ENCODE data around the gene NLGN2. TPM values are rescaled to one million over a fixed set of nuclear protein-coding genes. Genes with fewer than 3 reads are reported as not detected.
A peak's percentile ranks its signal among the peaks of the same experiment; 100 is the strongest.

Gene NLGN2
- total and polyA plus RNA-seq, 4 donors = 21.5 to 210 (median 111) TPM

DNA sequence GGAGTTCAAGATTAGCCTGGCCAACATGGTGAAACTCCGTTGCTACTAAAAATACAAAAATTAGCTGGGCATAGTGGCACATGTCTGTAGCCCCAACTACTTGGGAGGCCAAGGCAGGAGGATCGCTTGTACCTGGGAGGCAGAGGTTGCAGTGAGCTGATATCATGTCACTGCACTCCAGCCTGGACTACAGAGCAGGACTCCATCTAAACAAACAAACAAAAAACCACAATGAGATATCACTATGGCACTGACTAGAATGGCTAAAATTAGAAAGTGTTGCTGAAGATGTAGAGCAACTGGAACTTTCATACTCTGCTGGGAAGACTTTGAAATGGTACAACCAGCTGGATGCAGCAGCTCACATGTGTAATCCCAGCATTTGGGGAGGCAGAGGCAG is 33.3 kb upstream of the NLGN2 start:
- Histone ChIP-seq H3K9me3 (ENCODE audit: control insufficient read depth, insufficient read depth, low read length) (no peaks in the 10 kb centered on the region), H3K27ac (ENCODE audit: low read depth, low read length) (no peak overlapping the region), H3K27me3 (ENCODE audit: control insufficient read depth, insufficient read depth, low read length) (peaks cover 6% of the 10 kb centered on the region), H3K4me1 (ENCODE audit: control insufficient read depth, insufficient read depth, low read length) (no peaks in the 10 kb centered on the region), H3K4me3 (ENCODE audit: low read depth, low read length) (no peak overlapping the region), H3K36me3 (ENCODE audit: control insufficient read depth, insufficient read depth, low read length) (no peaks in the 10 kb centered on the region)
- 94% methylated on average over 2 of the region's 2 CpGs for WGBS (ENCODE audit: insufficient coverage)
- no peak for DNase-seq (ENCODE audit: low read depth in 4 of 6, low spot score in 6 of 6)

DNA sequence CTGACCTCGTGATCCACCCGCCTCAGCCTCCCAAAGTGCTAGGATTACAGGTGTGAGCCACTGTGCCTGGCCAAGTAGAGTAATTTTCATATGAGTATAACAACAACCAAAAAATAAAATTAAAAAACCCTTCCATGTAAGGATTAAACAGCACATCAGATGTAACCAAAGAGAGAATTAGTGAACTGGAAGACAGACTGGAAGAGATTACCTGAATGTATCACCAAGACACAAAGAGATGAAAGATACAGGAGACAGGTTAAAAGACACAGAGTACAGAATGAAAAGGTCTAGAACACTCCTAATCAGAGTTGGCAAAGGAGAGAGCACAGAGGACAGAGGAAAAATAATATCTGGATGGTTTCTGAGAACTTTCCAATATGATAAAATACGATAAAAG is 28.5 kb upstream of the NLGN2 start:
- Histone ChIP-seq H3K9me3 (ENCODE audit: control insufficient read depth, insufficient read depth, low read length) (no peaks in the 10 kb centered on the region), H3K36me3 (ENCODE audit: control insufficient read depth, insufficient read depth, low read length) (peaks cover 2% of the 10 kb centered on the region), H3K27ac (ENCODE audit: low read depth, low read length) (no peak overlapping the region), H3K4me3 (ENCODE audit: low read depth, low read length) (no peak overlapping the region), H3K27me3 (ENCODE audit: control insufficient read depth, insufficient read depth, low read length) (peaks cover 48% of the 10 kb centered on the region), H3K4me1 (ENCODE audit: control insufficient read depth, insufficient read depth, low read length) (peaks cover 29% of the 10 kb centered on the region)
- no CpG with 5 or more reads among the region's 3 CpGs for WGBS (ENCODE audit: insufficient coverage)
- no peak for DNase-seq (ENCODE audit: low read depth in 4 of 6, low spot score in 6 of 6)

DNA sequence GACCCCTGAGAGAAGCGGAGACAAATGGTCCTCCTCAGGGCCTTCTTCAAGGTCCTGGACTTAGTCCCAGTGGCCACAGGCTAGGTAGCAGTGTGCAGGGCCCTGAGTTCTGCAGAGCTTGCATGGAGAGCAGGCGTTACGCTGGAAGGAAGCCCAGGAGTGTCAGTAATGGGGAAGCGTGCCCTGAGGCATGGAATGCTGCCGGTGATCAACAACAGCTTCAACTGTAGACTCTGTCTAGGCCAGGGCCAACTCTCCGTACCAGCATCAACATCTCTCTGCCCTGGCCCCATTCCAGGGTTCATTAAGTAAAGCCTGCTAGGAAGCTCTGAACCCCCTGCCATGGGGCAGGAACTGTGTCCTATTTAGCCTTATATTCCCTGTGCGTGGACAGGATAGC is 27.3 kb upstream of the NLGN2 start:
- Histone ChIP-seq H3K9me3 (ENCODE audit: control insufficient read depth, insufficient read depth, low read length) (no peaks in the 10 kb centered on the region), H3K4me3 (ENCODE audit: low read depth, low read length) (no peak overlapping the region), H3K27me3 (ENCODE audit: control insufficient read depth, insufficient read depth, low read length) (peaks cover 55% of the 10 kb centered on the region), H3K36me3 (ENCODE audit: control insufficient read depth, insufficient read depth, low read length) (peaks cover 2% of the 10 kb centered on the region), H3K27ac (ENCODE audit: low read depth, low read length) (no peak overlapping the region), H3K4me1 (ENCODE audit: control insufficient read depth, insufficient read depth, low read length) (peaks cover 36% of the 10 kb centered on the region)
- WGBS (ENCODE audit: insufficient coverage) = 42% methylated on average over 7 of the region's 7 CpGs
- peak in 2 of 6 donors; percentile 53 to 80 for DNase-seq (ENCODE audit: low read depth in 4 of 6, low spot score in 6 of 6)

DNA sequence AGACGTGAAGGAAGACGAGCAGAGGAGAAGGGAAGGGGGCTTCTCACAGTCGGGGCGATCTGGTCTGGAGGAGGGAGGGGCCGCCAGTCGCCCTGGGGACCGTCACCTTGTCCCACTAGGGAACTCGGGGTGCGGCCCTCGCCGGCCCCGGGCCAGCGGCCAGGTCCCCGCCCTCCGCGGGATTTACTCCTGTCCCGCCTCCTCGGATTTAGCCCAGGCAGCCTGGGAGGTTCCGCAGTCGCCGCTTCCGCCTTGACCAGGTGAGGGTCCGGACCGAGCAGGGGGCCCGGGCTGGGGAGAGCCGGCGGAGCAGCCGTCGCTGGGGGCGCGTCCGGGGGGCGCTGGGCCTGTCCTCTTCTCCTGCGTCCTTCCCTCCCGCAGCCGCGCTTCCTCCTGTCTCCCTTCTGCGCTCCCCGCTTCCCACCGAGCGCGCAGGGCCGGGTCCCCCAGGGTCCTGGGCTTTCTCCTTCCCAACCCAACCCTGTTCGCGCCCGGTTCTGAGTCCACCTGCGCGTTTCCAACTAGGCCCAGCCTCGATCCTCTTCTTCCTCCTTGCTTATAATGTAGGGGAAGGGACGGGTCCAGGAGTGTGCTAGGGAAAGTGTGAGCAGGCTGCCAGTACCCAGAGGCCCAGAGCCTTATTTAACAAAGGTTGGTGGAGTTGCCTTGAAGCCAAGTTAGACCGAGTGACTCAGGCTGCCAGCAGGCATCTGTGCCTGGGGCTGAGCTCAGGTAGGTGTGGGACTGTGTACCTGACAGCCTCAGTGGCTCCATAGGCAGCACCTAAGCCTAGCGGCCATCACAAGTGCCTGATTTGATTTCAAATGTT is 26.6 kb upstream of the NLGN2 start, which contains the start of gene TNK1:
TNK1 (plus strand) TSS at position 235 of the 829 bp plus-strand sequence. CDS start 1,838 bp downstream, outside the sequence.
- Histone ChIP-seq H3K4me3 (ENCODE audit: low read depth, low read length) (no peak within 1 kb of the TSS), H3K4me1 (ENCODE audit: control insufficient read depth, insufficient read depth, low read length) (peaks cover 36% of the 10 kb centered on the region), H3K9me3 (ENCODE audit: control insufficient read depth, insufficient read depth, low read length) (no peaks in the 10 kb centered on the region), H3K36me3 (ENCODE audit: control insufficient read depth, insufficient read depth, low read length) (peaks cover 3% of the 10 kb centered on the region), H3K27ac (ENCODE audit: low read depth, low read length) (no peak within 1 kb of the TSS), H3K27me3 (ENCODE audit: control insufficient read depth, insufficient read depth, low read length) (peaks cover 55% of the 10 kb centered on the region)
- DNase-seq (ENCODE audit: low read depth in 4 of 6, low spot score in 6 of 6) = no peak
- 1% methylated on average over 45 of the region's 52 CpGs for WGBS (ENCODE audit: insufficient coverage)

DNA sequence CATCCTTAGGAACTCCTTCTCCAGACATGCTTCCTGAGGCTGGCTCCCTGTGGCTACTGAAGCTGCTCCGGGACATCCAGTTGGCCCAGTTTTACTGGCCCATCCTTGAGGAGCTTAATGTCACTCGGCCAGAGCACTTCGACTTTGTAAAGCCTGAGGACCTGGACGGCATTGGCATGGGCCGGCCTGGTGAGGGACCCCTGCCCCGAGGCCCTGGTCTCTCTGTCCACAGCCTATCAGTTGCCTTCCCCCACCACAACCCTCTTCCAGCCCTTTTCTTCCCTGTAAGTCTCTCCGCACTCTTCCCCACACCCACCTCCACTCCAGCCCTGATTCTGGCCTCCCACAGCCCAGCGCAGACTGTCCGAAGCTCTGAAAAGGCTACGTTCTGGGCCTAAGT is 24.7 kb upstream of the NLGN2 start:
- 79% methylated on average over 7 of the region's 10 CpGs for WGBS (ENCODE audit: insufficient coverage)
- peaks cover 55% of the 10 kb centered on the region for H3K27me3 ChIP-seq (ENCODE audit: control insufficient read depth, insufficient read depth, low read length)

DNA sequence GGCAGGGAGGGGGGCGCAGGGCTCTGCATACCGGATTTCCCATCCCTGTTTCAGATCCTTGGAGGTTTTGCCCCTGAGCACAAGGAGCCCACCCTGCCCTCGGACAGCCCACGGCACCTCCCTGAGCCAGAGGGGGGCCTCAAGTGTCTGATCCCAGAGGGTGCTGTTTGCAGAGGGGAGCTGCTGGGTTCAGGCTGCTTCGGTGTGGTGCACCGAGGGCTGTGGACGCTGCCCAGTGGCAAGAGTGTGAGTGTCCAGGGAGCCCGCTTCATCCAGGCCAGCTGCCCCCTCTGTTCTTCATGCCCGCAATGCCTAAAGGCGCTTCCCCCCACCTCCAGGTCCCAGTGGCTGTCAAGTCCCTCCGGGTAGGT is 24.3 kb upstream of the NLGN2 start:
- Histone ChIP-seq H3K9me3 (ENCODE audit: control insufficient read depth, insufficient read depth, low read length) (no peaks in the 10 kb centered on the region), H3K4me1 (ENCODE audit: control insufficient read depth, insufficient read depth, low read length) (peaks cover 36% of the 10 kb centered on the region), H3K27ac (ENCODE audit: low read depth, low read length) (no peak overlapping the region), H3K4me3 (ENCODE audit: low read depth, low read length) (peak overlapping the region; percentile 43), H3K27me3 (ENCODE audit: control insufficient read depth, insufficient read depth, low read length) (peaks cover 55% of the 10 kb centered on the region), H3K36me3 (ENCODE audit: control insufficient read depth, insufficient read depth, low read length) (peaks cover 21% of the 10 kb centered on the region)
- WGBS (ENCODE audit: insufficient coverage) = 78% methylated on average over 11 of the region's 11 CpGs
- DNase-seq (ENCODE audit: low read depth in 4 of 6, low spot score in 6 of 6) = no peak

More for the DNA sequence above, 24.7 kb upstream of the NLGN2 start:
- Histone ChIP-seq H3K27ac (ENCODE audit: low read depth, low read length) (no peak overlapping the region), H3K36me3 (ENCODE audit: control insufficient read depth, insufficient read depth, low read length) (peaks cover 17% of the 10 kb centered on the region), H3K4me3 (ENCODE audit: low read depth, low read length) (no peak overlapping the region), H3K9me3 (ENCODE audit: control insufficient read depth, insufficient read depth, low read length) (no peaks in the 10 kb centered on the region), H3K4me1 (ENCODE audit: control insufficient read depth, insufficient read depth, low read length) (peaks cover 36% of the 10 kb centered on the region)
- DNase-seq (ENCODE audit: low read depth in 4 of 6, low spot score in 6 of 6) = no peak

- H3K9me3 ChIP-seq (ENCODE audit: control insufficient read depth, insufficient read depth, low read length) = no peaks in the 10 kb centered on the region
- peaks cover 27% of the 10 kb centered on the region for H3K36me3 ChIP-seq (ENCODE audit: control insufficient read depth, insufficient read depth, low read length)
- H3K27ac ChIP-seq (ENCODE audit: low read depth, low read length) = no peak overlapping the region
- peak overlapping the region; percentile 43 for H3K4me3 ChIP-seq (ENCODE audit: low read depth, low read length)
- peaks cover 55% of the 10 kb centered on the region for H3K27me3 ChIP-seq (ENCODE audit: control insufficient read depth, insufficient read depth, low read length)
- DNase-seq (ENCODE audit: low read depth in 4 of 6, low spot score in 6 of 6) = peak in 2 of 6 donors; percentile 82 to 89
- WGBS (ENCODE audit: insufficient coverage) = 5% methylated on average over 65 of the region's 65 CpGs
- H3K4me1 ChIP-seq (ENCODE audit: control insufficient read depth, insufficient read depth, low read length) = peaks cover 36% of the 10 kb centered on the region
These were observed 23.7 kb upstream of the NLGN2 start for GRCh38 chr17:7383742-7384488.

GRCh38 chr17:7384489-7385081 is 23.1 kb upstream of the NLGN2 start:
- DNase-seq (ENCODE audit: low read depth in 4 of 6, low spot score in 6 of 6) = peak in 2 of 6 donors; percentile 22 to 44
- H3K27ac ChIP-seq (ENCODE audit: low read depth, low read length) = no peak overlapping the region
- H3K4me1 ChIP-seq (ENCODE audit: control insufficient read depth, insufficient read depth, low read length) = peaks cover 36% of the 10 kb centered on the region
- H3K9me3 ChIP-seq (ENCODE audit: control insufficient read depth, insufficient read depth, low read length) = no peaks in the 10 kb centered on the region
- H3K36me3 ChIP-seq (ENCODE audit: control insufficient read depth, insufficient read depth, low read length) = peaks cover 33% of the 10 kb centered on the region
- H3K27me3 ChIP-seq (ENCODE audit: control insufficient read depth, insufficient read depth, low read length) = peaks cover 50% of the 10 kb centered on the region
- WGBS (ENCODE audit: insufficient coverage) = 33% methylated on average over 16 of the region's 23 CpGs
- peak overlapping the region; percentile 43 for H3K4me3 ChIP-seq (ENCODE audit: low read depth, low read length)

DNA sequence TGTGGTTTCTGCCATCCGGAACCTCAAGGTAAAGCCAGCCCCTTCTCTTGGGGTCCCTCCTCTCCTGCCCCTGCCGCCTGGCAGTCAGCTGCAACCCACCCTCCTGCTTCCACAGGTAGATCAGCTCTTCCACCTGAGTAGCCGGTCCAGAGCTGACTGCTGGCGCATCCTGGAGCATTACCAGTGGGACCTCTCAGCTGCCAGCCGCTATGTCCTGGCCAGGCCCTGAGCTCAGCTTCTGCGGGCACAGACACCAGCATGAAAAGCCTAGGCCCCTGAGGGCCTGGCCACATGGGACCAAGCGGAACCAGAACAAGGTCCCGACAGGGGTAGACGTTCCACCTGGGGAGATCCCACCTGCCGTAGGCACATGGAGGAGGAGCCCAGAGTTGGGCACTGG is 18.8 kb upstream of the NLGN2 start:
- no peaks in the 10 kb centered on the region for H3K9me3 ChIP-seq (ENCODE audit: control insufficient read depth, insufficient read depth, low read length)
- H3K27ac ChIP-seq (ENCODE audit: low read depth, low read length) = no peak overlapping the region
- no peak for DNase-seq (ENCODE audit: low read depth in 4 of 6, low spot score in 6 of 6)
- peaks cover 62% of the 10 kb centered on the region for H3K36me3 ChIP-seq (ENCODE audit: control insufficient read depth, insufficient read depth, low read length)
- 97% methylated on average over 10 of the region's 10 CpGs for WGBS (ENCODE audit: insufficient coverage)
- peaks cover 18% of the 10 kb centered on the region for H3K4me1 ChIP-seq (ENCODE audit: control insufficient read depth, insufficient read depth, low read length)
- peaks cover 9% of the 10 kb centered on the region for H3K27me3 ChIP-seq (ENCODE audit: control insufficient read depth, insufficient read depth, low read length)
- H3K4me3 ChIP-seq (ENCODE audit: low read depth, low read length) = no peak overlapping the region

All from spinal cord (tissue), 10 donors.